Measurements from ENCODE around the gene CNTNAP4.

The CNTNAP4 gene

GRCh38 chr16:76409706-76410105 is 132.5 kb downstream of the CNTNAP4 start:
- DNase-seq: no peak

GRCh38 chr16:76421571-76421970 is 144.4 kb downstream of the CNTNAP4 start:
- no peak for DNase-seq

- no peak for DNase-seq
These were observed 151.7 kb downstream of the CNTNAP4 start for GRCh38 chr16:76428858-76429257.

- no peak for DNase-seq
These were observed 164.2 kb downstream of the CNTNAP4 start for GRCh38 chr16:76441391-76441790.

GRCh38 chr16:76441876-76442275 is 164.7 kb downstream of the CNTNAP4 start:
- no peak for DNase-seq

GRCh38 chr16:76443973-76444372 is 166.8 kb downstream of the CNTNAP4 start:
- DNase-seq: no peak

- no peak for DNase-seq
These were observed 167.6 kb downstream of the CNTNAP4 start for GRCh38 chr16:76444832-76445231.

GRCh38 chr16:76445815-76446214 is 168.6 kb downstream of the CNTNAP4 start:
- no peak for DNase-seq

GRCh38 chr16:76446251-76446650 is 169.1 kb downstream of the CNTNAP4 start:
- DNase-seq: no peak

- no peak for DNase-seq
These were observed 173.7 kb downstream of the CNTNAP4 start for GRCh38 chr16:76450890-76451289.

- no peak for DNase-seq
These were observed 178.1 kb downstream of the CNTNAP4 start for GRCh38 chr16:76455257-76455656.

- DNase-seq: no peak
These were observed 178.8 kb downstream of the CNTNAP4 start for GRCh38 chr16:76456016-76456415.

- DNase-seq: no peak
These were observed 181.9 kb downstream of the CNTNAP4 start for GRCh38 chr16:76459111-76459510.

GRCh38 chr16:76461836-76462235 is 184.6 kb downstream of the CNTNAP4 start:
- no peak for DNase-seq

- DNase-seq: no peak
These were observed 187.9 kb downstream of the CNTNAP4 start for GRCh38 chr16:76464955-76465620.

GRCh38 chr16:76466871-76467270 is 189.7 kb downstream of the CNTNAP4 start:
- no peak for DNase-seq

- DNase-seq: no peak
These were observed 196.8 kb downstream of the CNTNAP4 start for GRCh38 chr16:76474048-76474447.

- DNase-seq: no peak
These were observed 200.9 kb downstream of the CNTNAP4 start for GRCh38 chr16:76478105-76478504.

GRCh38 chr16:76483307-76483909 is 206.2 kb downstream of the CNTNAP4 start:
- DNase-seq: no peak

- no peak for DNase-seq
These were observed 206.8 kb downstream of the CNTNAP4 start for GRCh38 chr16:76484020-76484419.

- DNase-seq: no peak
These were observed 209.5 kb downstream of the CNTNAP4 start for GRCh38 chr16:76486740-76487139.

GRCh38 chr16:76487411-76488064 is 210.3 kb downstream of the CNTNAP4 start:
- DNase-seq: no peak

GRCh38 chr16:76488065-76488417 is 210.8 kb downstream of the CNTNAP4 start:
- no peak for DNase-seq

GRCh38 chr16:76490036-76490639 is 212.9 kb downstream of the CNTNAP4 start:
- no peak for DNase-seq

All from activated gamma-delta T cell (primary cell).